GM12874 (cell line): Measurements from ENCODE around the gene LIN28B.

ENCODE experiments used
- CTCF ChIP-seq: IDR thresholded peaks from 2 replicates; pipeline ENCODE4 v1.5.1; 2011; ENCODE audit warnings: low read depth, mild to moderate bottlenecking, control low read depth, low read length, moderate library complexity; ENCODE audit not compliant: insufficient read depth

Gene LIN28B

DNA sequence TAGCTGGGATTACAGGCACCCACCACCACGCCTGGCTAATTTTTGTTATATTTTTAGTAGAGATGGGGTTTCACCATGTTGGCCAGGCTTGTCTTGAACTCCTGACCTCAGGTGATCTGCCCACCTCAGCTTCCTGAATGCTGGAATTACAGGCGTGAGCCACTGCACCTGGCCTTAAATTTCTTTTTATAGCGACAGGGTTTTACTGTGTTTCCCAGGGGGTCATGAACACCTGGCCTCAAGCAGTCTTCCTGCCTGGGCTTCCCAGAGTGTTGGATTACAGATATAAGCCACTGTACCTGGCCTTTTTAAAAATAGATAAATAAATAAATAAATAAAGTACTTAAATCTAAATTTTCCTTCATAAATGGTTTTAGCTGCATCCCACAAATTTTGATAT is 57.5 kb downstream of the LIN28B start:
- TF ChIP-seq CTCF: no peak

DNA sequence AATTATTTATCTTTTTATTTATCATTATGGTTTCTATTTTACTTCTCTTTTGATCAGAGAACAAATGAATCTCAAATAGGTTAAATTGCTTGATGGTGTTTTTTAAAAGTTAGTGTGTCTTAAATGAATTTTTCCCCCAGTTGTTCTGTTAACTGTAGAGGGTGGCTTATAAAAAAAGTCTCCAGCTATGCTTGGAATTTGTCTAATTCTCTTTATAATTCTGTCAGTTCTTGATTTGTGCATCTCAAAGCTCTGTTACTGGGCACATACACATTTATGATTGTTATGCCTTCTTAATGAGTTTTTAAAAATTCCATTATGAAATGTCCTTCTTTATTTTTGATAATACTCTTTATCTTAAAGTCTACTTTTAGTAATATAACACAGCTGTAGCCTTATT is 58.0 kb downstream of the LIN28B start:
- no peak for TF ChIP-seq CTCF

GRCh38 chr6:105015482-105015881 is 58.6 kb downstream of the LIN28B start:
- no peak for TF ChIP-seq CTCF

DNA sequence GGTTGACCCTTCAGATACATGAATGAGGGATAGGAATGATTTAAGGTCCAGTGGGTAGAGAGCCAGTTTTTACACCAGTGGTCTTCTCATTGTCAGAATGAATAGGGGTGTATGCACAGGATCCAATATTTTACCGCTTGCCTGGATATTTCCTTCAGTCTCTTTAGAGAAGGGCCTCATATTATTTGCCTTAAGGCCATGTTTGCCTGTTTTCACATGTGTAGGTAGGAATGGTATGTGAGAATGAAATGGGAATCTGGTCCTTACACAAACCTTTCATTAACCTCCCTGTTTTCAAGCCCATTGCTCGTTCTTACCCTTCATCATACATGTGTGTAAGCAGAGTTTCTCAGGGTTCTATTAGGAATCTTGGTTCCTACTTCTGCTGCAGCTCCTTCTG is 62.4 kb downstream of the LIN28B start:
- TF ChIP-seq CTCF: no peak

GRCh38 chr6:105021399-105021798 is 64.5 kb downstream of the LIN28B start:
- TF ChIP-seq CTCF: no peak

DNA sequence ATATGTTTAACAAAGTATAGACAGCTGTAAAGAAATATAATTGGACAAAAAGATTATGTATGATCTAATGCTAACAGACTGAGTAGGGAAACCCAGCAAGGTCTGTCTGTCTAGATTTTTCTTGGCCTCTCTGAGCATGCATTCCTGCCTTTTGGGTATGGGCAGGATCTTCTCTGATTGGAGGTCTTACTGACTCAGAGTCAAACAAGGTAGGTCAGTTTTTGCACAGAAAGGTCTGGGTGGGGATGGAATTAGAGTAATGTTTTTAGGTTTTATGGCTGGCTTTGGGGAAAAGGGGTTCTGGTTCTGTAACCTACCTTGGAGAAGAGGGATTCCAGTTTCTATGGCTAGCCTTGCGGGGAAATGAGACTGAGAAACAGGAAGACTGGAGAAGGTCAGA is 65.5 kb downstream of the LIN28B start:
- TF ChIP-seq CTCF: no peak

DNA sequence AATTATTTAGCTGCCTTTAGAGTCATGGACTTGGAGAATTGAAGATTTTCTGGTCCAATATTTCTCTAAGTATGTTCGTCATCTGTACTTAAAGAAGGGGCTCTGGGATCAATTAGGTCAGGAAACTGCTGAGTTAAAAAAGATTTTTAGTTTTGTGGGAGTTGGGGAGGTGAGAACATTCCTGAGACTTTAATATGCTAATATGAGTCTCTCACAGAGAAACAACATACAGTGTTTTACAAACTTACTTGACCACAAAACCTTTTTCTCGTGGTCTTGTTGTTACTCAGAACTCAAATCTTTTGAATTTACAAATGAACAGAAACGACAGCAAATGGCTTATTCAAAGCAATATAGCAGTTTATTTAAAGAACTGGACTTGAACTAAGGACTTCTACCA is 67.9 kb downstream of the LIN28B start:
- TF ChIP-seq CTCF: no peak

DNA sequence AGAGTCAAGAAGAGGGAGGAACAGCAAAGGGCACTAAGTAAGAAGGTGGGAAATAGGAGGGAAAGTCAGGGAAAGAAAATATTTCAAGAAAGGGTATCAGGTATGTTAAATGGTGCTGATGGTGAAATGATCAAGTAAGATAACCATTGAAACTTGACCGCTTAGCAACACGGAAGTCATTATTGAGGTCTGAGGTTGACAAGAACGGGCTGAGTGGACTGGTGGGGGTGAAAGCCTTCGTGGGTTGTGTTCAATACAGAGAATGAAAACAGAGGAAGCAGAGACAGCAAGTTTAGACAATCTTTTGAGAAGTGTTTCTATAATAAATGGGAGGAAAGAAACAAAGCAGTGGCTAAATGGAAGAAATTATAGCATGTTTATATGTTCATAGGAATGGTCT is 72.0 kb downstream of the LIN28B start:
- no peak for TF ChIP-seq CTCF
